Naive thymus-derived CD4-positive, alpha-beta T cell (primary cell): ENCODE data around the gene RNF32. TPM values are rescaled to one million over a fixed set of nuclear protein-coding genes. Genes with fewer than 3 reads are reported as not detected.
"Not testable (repeated sequence)": the region's sequence is repeated elsewhere in the genome, so short reads cannot be mapped to it uniquely, and the experiment has no call there.

ENCODE experiments used
- ATAC-seq: fragments of 150-1000 bp; cut with Tn5 transposase; 2 replicates; pipeline ENCODE4 v1.10.0; 2021; ENCODE audit warnings: mild to moderate bottlenecking, moderate library complexity
- CTCF ChIA-PET: fragments of 350-600 bp; sonication (Branson Sonifier 250); formaldehyde crosslinking; loops from one replicate; lab custom pipeline; 2021; ENCODE audit warnings: antibody characterized with exemption; lab: Charles Lee
- POLR2A ChIA-PET: fragments of 350-600 bp; sonication (Branson Sonifier 250); formaldehyde crosslinking; loops from one replicate; lab custom pipeline; 2021; ENCODE audit warnings: antibody characterized with exemption, inconsistent platforms; lab: Charles Lee
- DNase-seq, 9 donors: peaks; one replicate each; pipeline versions ENCODE4 v3.0.0 to v3.0.0-alpha.2; 2020 to 2022; ENCODE audit warnings: mixed read lengths in 1 of 9
- H3K27ac ChIP-seq: one replicate; pipeline ENCODE4 v1.7.0; 2013; ENCODE audit warnings: mild to moderate bottlenecking, low read depth, low read length, moderate library complexity
- H3K27me3 ChIP-seq, 2 donors: one replicate each; pipeline ENCODE4 v1.7.0; 2013; ENCODE audit warnings: low read length in 2 of 2, mild to moderate bottlenecking in 2 of 2, moderate library complexity in 2 of 2; ENCODE audit not compliant: control insufficient read depth in 2 of 2, insufficient read depth in 2 of 2
- H3K36me3 ChIP-seq, 3 experiments: 1 replicate in 2 of 3; 2 replicates in 1 of 3; pipeline ENCODE4 v1.7.0; 2013; ENCODE audit warnings: low read length in 3 of 3, mild to moderate bottlenecking in 3 of 3, moderate library complexity in 1 of 3; ENCODE audit not compliant: insufficient read depth in 3 of 3, control insufficient read depth in 2 of 3
- H3K4me1 ChIP-seq, 2 donors: one replicate each; pipeline ENCODE4 v1.7.0; 2013; ENCODE audit warnings: low read length in 2 of 2, mild to moderate bottlenecking in 2 of 2, moderate library complexity in 1 of 2; ENCODE audit not compliant: control insufficient read depth in 2 of 2, insufficient read depth in 2 of 2
- H3K4me3 ChIP-seq: 2 replicates; pipeline ENCODE4 v1.7.0; 2013; ENCODE audit warnings: mild to moderate bottlenecking, low read length
- H3K9me3 ChIP-seq, 3 experiments: 1 replicate in 2 of 3; 2 replicates in 1 of 3; pipeline ENCODE4 v1.7.0; 2013; ENCODE audit warnings: low read length in 3 of 3; ENCODE audit not compliant: control insufficient read depth in 2 of 3
- H3K27ac Mint-ChIP-seq, 9 donors: one replicate each; pipeline ENCODE4 v1.8.0; 2020 to 2022; ENCODE audit warnings: mixed read lengths in 9 of 9, mild to moderate bottlenecking in 8 of 9, moderate library complexity in 5 of 9, inconsistent platforms in 2 of 9
- H3K27me3 Mint-ChIP-seq, 5 donors: one replicate each; pipeline ENCODE4 v1.8.0; 2021 to 2022; ENCODE audit warnings: mixed read lengths in 5 of 5, mild to moderate bottlenecking in 1 of 5
- H3K36me3 Mint-ChIP-seq, 5 donors: one replicate each; pipeline ENCODE4 v1.8.0; 2020 to 2022; ENCODE audit warnings: mixed read lengths in 5 of 5, mild to moderate bottlenecking in 3 of 5, inconsistent platforms in 1 of 5
- H3K4me1 Mint-ChIP-seq, 7 donors: one replicate each; pipeline ENCODE4 v1.8.0; 2020 to 2022; ENCODE audit warnings: mixed read lengths in 7 of 7, mild to moderate bottlenecking in 3 of 7, inconsistent platforms in 1 of 7
- H3K4me3 Mint-ChIP-seq, 10 donors: one replicate each; pipeline ENCODE4 v1.8.0; 2020 to 2022; ENCODE audit warnings: mild to moderate bottlenecking in 10 of 10, mixed read lengths in 10 of 10, moderate library complexity in 6 of 10, inconsistent platforms in 2 of 10
- H3K9me3 Mint-ChIP-seq, 11 donors: one replicate each; pipeline ENCODE4 v1.8.0; 2020 to 2022; ENCODE audit warnings: mixed read lengths in 11 of 11, mild to moderate bottlenecking in 4 of 11, inconsistent platforms in 1 of 11, moderate library complexity in 1 of 11
- intact Hi-C, 2 donors: fragments of 100-400 bp; cut with micrococcal nuclease; formaldehyde crosslinking; loops; one replicate each; pipeline ENCODE4 v1.15.1; 2023
- polyA plus RNA-seq, 2 donors: library from polyadenylated mRNA; unstranded; fragments of 300-500 nt; fragmentation: Illumina TruSeq; gene quantifications; one replicate each; pipeline ENCODE4 v1.2.3, GENCODE V29; 2021
- total RNA-seq, 6 experiments: library from RNA in 5 of 6; stranded (reverse) in 5 of 6; gene quantifications; 1 replicate in 5 of 6; 2 replicates in 1 of 6; pipeline ENCODE4 v1.2.3 and lab custom pipeline; 2021 to 2026

Gene RNF32
- total and polyA plus RNA-seq, 7 experiments from 2014 or later = 0.66 to 2.1 (median 0.85) TPM; not detected in 2

DNA sequence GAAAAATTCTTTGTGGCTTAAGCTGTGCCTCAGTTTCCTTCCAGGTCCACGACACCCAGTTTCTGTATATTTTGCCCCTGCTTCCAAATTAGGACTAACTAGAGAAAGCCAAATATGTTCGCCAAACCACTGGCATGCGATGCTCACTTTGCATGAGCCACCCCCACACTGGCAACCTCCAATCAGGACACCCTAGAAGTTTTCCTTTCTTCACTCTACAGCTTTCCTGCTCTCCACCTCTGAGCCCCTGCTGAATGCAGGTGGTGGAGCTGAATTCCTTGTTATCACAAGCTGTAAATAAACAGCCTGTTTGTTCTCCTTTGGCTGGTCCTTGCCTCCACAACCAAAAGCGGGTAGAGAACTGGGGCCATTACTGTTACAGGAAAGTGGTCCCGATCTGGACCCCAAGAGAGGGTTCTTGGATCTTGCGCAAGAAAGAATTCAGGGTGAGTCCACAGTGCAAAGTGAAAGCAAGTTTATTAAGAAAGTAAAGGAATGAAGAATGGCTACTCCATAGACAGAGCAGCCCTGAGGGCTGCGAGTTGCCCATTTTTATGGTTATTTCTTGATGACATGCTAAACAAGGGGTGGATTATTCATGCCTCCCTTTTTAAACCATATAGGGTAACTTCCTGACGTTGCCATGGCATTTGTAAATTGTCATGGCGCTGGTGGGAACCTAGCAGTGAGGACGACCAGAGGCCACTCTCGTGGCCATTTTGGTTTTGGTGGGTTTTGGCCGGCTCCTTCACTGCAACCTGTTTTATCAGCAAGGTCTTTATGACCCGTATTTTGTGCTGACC lies 20.9 kb upstream of the RNF32 start:
- CTCF ChIA-PET, H3K27me3 ChIP-seq, DNase-seq, ATAC-seq, H3K27ac ChIP-seq, H3K36me3 ChIP-seq, H3K4me3 Mint-ChIP-seq, H3K9me3 ChIP-seq, H3K27ac Mint-ChIP-seq, H3K4me1 ChIP-seq, POLR2A ChIA-PET, H3K4me3 ChIP-seq: not testable (repeated sequence)
- Mint-ChIP-seq H3K36me3 (peaks cover 0 to 36% (median 3%) of the 10 kb centered on the region in 5 donors), H3K4me1 (peaks cover 0 to 30% (median 9%) of the 10 kb centered on the region in 7 donors), H3K27me3 (peaks cover 45 to 78% (median 46%) of the 10 kb centered on the region in 5 donors), H3K9me3 (peaks cover 0 to 21% (median 7%) of the 10 kb centered on the region in 11 donors)
- intact Hi-C loops = loop anchor here in 1 of 2 donors (10.0 kb wide), 1 partner anchor 275 kb away; the partner anchor contains the start of gene LMBR1

- Histone ChIP-seq H3K4me3 (no peak overlapping the region), H3K9me3 (peaks cover 0 to 5% (median 0%) of the 10 kb centered on the region in 3 experiments), H3K36me3 (no peaks in the 10 kb centered on the region), H3K4me1 (peaks cover 0 to 3% of the 10 kb centered on the region in 2 donors), H3K27me3 (peaks cover 0 to 4% of the 10 kb centered on the region in 2 donors), H3K27ac (no peak overlapping the region)
- Mint-ChIP-seq H3K27me3 (peaks cover 40 to 74% (median 42%) of the 10 kb centered on the region in 5 donors), H3K36me3 (peaks cover 0 to 33% (median 3%) of the 10 kb centered on the region in 5 donors), H3K4me3 (no peak overlapping the region), H3K27ac (no peak overlapping the region), H3K9me3 (peaks cover 0 to 22% (median 7%) of the 10 kb centered on the region in 11 donors), H3K4me1 (peaks cover 0 to 27% (median 6%) of the 10 kb centered on the region in 7 donors)
- ChIA-PET POLR2A (no interaction called here), CTCF (no interaction called here)
- ATAC-seq (no peak), DNase-seq (no peak)
- intact Hi-C loops = no loop called here
Measured at GRCh38 chr7:156620291-156620675, 20.3 kb upstream of the RNF32 start.

DNA sequence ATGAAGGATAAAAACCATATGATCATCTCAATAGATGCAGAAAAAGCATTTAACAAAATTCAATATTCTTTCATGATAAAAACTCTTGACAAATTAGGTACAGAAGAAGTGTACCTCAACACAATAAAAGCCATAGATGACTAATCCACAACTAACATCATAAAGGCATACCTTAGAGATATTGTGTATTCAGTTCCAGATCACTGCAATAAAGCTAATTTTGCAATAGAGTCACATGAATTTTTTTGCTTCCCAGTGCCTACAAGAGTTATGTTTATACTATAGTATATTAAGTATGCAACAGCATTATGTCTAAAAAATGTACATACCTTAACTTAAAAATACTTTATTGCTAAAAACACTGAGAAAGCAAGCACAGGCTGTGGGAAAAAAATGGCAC lies 18.9 kb upstream of the RNF32 start:
- H3K27me3 ChIP-seq = peaks cover 0 to 4% of the 10 kb centered on the region in 2 donors
- DNase-seq (no peak), ATAC-seq (no peak)
- H3K4me1 ChIP-seq = peaks cover 0 to 3% of the 10 kb centered on the region in 2 donors
- Mint-ChIP-seq H3K9me3 (peaks cover 0 to 25% (median 10%) of the 10 kb centered on the region in 11 donors), H3K4me1 (peaks cover 0 to 32% (median 6%) of the 10 kb centered on the region in 7 donors), H3K27me3 (peaks cover 29 to 65% (median 34%) of the 10 kb centered on the region in 5 donors), H3K4me3 (no peak overlapping the region), H3K36me3 (peaks cover 0 to 35% (median 3%) of the 10 kb centered on the region in 5 donors), H3K27ac (no peak overlapping the region)
- no peaks in the 10 kb centered on the region for H3K36me3 ChIP-seq
- no peak overlapping the region for H3K27ac ChIP-seq
- intact Hi-C loops = no loop called here
- no peak overlapping the region for H3K4me3 ChIP-seq
- ChIA-PET POLR2A (no interaction called here), CTCF (no interaction called here)
- peaks cover 0 to 5% (median 0%) of the 10 kb centered on the region in 3 experiments for H3K9me3 ChIP-seq

DNA sequence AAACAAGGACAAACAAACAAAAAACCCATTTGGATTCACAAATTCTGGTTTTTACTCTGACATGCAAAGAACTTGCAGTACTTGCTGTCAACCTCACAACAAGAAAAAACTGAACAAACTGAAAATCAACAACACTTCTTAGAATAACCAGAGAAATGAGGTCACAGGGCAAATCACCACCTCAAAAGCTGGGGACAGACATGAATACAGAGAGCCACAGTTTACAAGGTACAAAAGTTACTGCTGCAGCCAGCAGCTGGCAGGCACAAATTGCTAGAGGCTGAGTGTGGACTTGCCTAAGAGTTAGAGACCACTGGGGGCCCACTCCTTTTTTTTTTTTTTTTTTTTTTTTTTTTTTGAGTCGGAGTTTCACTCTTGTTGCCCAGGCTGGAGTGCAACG lies 15.0 kb upstream of the RNF32 start:
- CTCF ChIA-PET = no interaction called here
- Histone ChIP-seq H3K9me3 (peaks cover 0 to 18% (median 3%) of the 10 kb centered on the region in 3 experiments), H3K27ac (no peak overlapping the region), H3K27me3 (no peaks in the 10 kb centered on the region), H3K4me3 (no peak overlapping the region), H3K4me1 (no peaks in the 10 kb centered on the region), H3K36me3 (no peaks in the 10 kb centered on the region)
- DNase-seq (no peak), ATAC-seq (no peak)
- Mint-ChIP-seq H3K27me3 (peaks cover 7 to 33% (median 12%) of the 10 kb centered on the region in 5 donors), H3K4me3 (peak overlapping the region in 1 of 10 donors; percentile 83), H3K4me1 (peaks cover 0 to 31% (median 0%) of the 10 kb centered on the region in 7 donors), H3K27ac (peak overlapping the region in 1 of 9 donors; percentile 86), H3K9me3 (peaks cover 4 to 45% (median 22%) of the 10 kb centered on the region in 11 donors), H3K36me3 (peaks cover 3 to 47% (median 14%) of the 10 kb centered on the region in 5 donors)
- intact Hi-C loops = loop anchor here in 1 of 2 donors (1.0 kb wide), 2 partner anchors 12 to 16 kb away; no protein-coding TSS in a partner anchor
- POLR2A ChIA-PET = no interaction called here

GRCh38 chr7:156626220-156626895 lies 14.2 kb upstream of the RNF32 start:
- POLR2A ChIA-PET = no interaction called here
- Mint-ChIP-seq H3K27ac (peak overlapping the region in 1 of 9 donors; percentile 60), H3K27me3 (peaks cover 3 to 27% (median 8%) of the 10 kb centered on the region in 5 donors), H3K4me1 (peaks cover 0 to 31% (median 0%) of the 10 kb centered on the region in 7 donors), H3K36me3 (peaks cover 1 to 42% (median 14%) of the 10 kb centered on the region in 5 donors), H3K4me3 (peak overlapping the region in 1 of 10 donors; percentile 23), H3K9me3 (peaks cover 5 to 41% (median 20%) of the 10 kb centered on the region in 11 donors)
- peaks cover 0 to 15% (median 3%) of the 10 kb centered on the region in 3 experiments for H3K9me3 ChIP-seq
- no peaks in the 10 kb centered on the region for H3K4me1 ChIP-seq
- intact Hi-C loops = no loop called here
- no peak for ATAC-seq
- H3K4me3 ChIP-seq = no peak overlapping the region
- CTCF ChIA-PET = no interaction called here
- no peak for DNase-seq
- no peaks in the 10 kb centered on the region for H3K27me3 ChIP-seq
- no peak overlapping the region for H3K27ac ChIP-seq
- H3K36me3 ChIP-seq = no peaks in the 10 kb centered on the region

GRCh38 chr7:156628562-156628961 lies 12.0 kb upstream of the RNF32 start:
- DNase-seq (no peak), ATAC-seq (no peak)
- Histone ChIP-seq H3K4me3 (no peak overlapping the region), H3K27ac (no peak overlapping the region), H3K27me3 (no peaks in the 10 kb centered on the region), H3K4me1 (no peaks in the 10 kb centered on the region), H3K36me3 (no peaks in the 10 kb centered on the region), H3K9me3 (peaks cover 0 to 13% (median 3%) of the 10 kb centered on the region in 3 experiments)
- CTCF ChIA-PET = no interaction called here
- POLR2A ChIA-PET = no interaction called here
- intact Hi-C loops = no loop called here
- H3K27me3 Mint-ChIP-seq = peaks cover 5 to 14% (median 13%) of the 10 kb centered on the region in 5 donors
- no peak overlapping the region for H3K4me3 Mint-ChIP-seq
- peaks cover 5 to 38% (median 20%) of the 10 kb centered on the region in 11 donors for H3K9me3 Mint-ChIP-seq
- peaks cover 0 to 34% (median 14%) of the 10 kb centered on the region in 5 donors for H3K36me3 Mint-ChIP-seq
- no peak overlapping the region for H3K27ac Mint-ChIP-seq
- H3K4me1 Mint-ChIP-seq = peaks cover 0 to 24% (median 0%) of the 10 kb centered on the region in 7 donors
